IgD-negative memory B cell (primary cell): ENCODE measurements around the gene SBK3. TPM values are rescaled to one million over a fixed set of nuclear protein-coding genes. Genes with fewer than 3 reads are reported as not detected.

ENCODE experiments used
- H3K27ac Mint-ChIP-seq, 3 donors: one replicate each; pipeline ENCODE4 v1.8.0; 2020 to 2022; ENCODE audit warnings: mild to moderate bottlenecking in 3 of 3, mixed read lengths in 3 of 3, moderate library complexity in 1 of 3
- H3K27me3 Mint-ChIP-seq: one replicate; pipeline ENCODE4 v1.8.0; 2021; ENCODE audit warnings: mixed read lengths
- H3K36me3 Mint-ChIP-seq: one replicate; pipeline ENCODE4 v1.8.0; 2020; ENCODE audit warnings: mild to moderate bottlenecking, mixed read lengths
- H3K4me1 Mint-ChIP-seq, 3 donors: one replicate each; pipeline ENCODE4 v1.8.0; 2020 to 2022; ENCODE audit warnings: mixed read lengths in 3 of 3, mild to moderate bottlenecking in 1 of 3
- H3K4me3 Mint-ChIP-seq, 4 donors: one replicate each; pipeline ENCODE4 v1.8.0; 2020 to 2022; ENCODE audit warnings: mild to moderate bottlenecking in 4 of 4, mixed read lengths in 4 of 4, moderate library complexity in 3 of 4
- H3K9me3 Mint-ChIP-seq, 3 donors: one replicate each; pipeline ENCODE4 v1.8.0; 2020 to 2021; ENCODE audit warnings: mixed read lengths in 3 of 3, mild to moderate bottlenecking in 1 of 3
- polyA plus RNA-seq: library from polyadenylated mRNA; unstranded; fragments of 300-500 nt; fragmentation: Illumina TruSeq; gene quantifications from one replicate; pipeline ENCODE4 v1.2.3, GENCODE V29; 2021

Gene SBK3
- polyA plus RNA-seq, 1 donor from 2014 or later: not detected

- no peak overlapping the region for H3K27ac Mint-ChIP-seq
Observed at GRCh38 chr19:55526216-55527196, 18.8 kb downstream of the SBK3 start.

GRCh38 chr19:55525289-55526101 lies 19.8 kb downstream of the SBK3 start:
- no peaks in the 10 kb centered on the region for H3K27me3 Mint-ChIP-seq
- no peaks in the 10 kb centered on the region for H3K36me3 Mint-ChIP-seq
- H3K4me1 Mint-ChIP-seq: no peaks in the 10 kb centered on the region
- peak overlapping the region in 1 of 4 donors; percentile 33 for H3K4me3 Mint-ChIP-seq
- H3K27ac Mint-ChIP-seq: peak overlapping the region in 1 of 3 donors; percentile 4
- H3K9me3 Mint-ChIP-seq: no peaks in the 10 kb centered on the region

More at GRCh38 chr19:55526216-55527196, 18.8 kb downstream of the SBK3 start:
- no peak overlapping the region for H3K4me3 Mint-ChIP-seq
- no peaks in the 10 kb centered on the region for H3K9me3 Mint-ChIP-seq
- no peaks in the 10 kb centered on the region for H3K4me1 Mint-ChIP-seq
- no peaks in the 10 kb centered on the region for H3K27me3 Mint-ChIP-seq
- no peaks in the 10 kb centered on the region for H3K36me3 Mint-ChIP-seq

GRCh38 chr19:55520691-55521292 lies 24.6 kb downstream of the SBK3 start:
- H3K27ac Mint-ChIP-seq: no peak overlapping the region
- peaks cover 0 to 3% (median 0%) of the 10 kb centered on the region in 3 donors for H3K4me1 Mint-ChIP-seq
- H3K4me3 Mint-ChIP-seq: no peak overlapping the region
- H3K9me3 Mint-ChIP-seq: no peaks in the 10 kb centered on the region
- no peaks in the 10 kb centered on the region for H3K36me3 Mint-ChIP-seq
- H3K27me3 Mint-ChIP-seq: no peaks in the 10 kb centered on the region

GRCh38 chr19:55519451-55520311 lies 25.7 kb downstream of the SBK3 start:
- Mint-ChIP-seq H3K4me3 (no peak overlapping the region), H3K9me3 (no peaks in the 10 kb centered on the region), H3K27ac (no peak overlapping the region), H3K27me3 (no peaks in the 10 kb centered on the region), H3K4me1 (peaks cover 0 to 3% (median 0%) of the 10 kb centered on the region in 3 donors), H3K36me3 (no peaks in the 10 kb centered on the region)

- H3K4me1 Mint-ChIP-seq: peaks cover 0 to 3% (median 0%) of the 10 kb centered on the region in 3 donors
- peak overlapping the region; percentile 59 to 85 (median 77) for H3K4me3 Mint-ChIP-seq
- H3K27ac Mint-ChIP-seq: peak overlapping the region in 2 of 3 donors; percentile 31 to 84
- no peaks in the 10 kb centered on the region for H3K36me3 Mint-ChIP-seq
- no peaks in the 10 kb centered on the region for H3K9me3 Mint-ChIP-seq
- no peaks in the 10 kb centered on the region for H3K27me3 Mint-ChIP-seq
Observed at GRCh38 chr19:55516878-55517620, 28.3 kb downstream of the SBK3 start.

DNA sequence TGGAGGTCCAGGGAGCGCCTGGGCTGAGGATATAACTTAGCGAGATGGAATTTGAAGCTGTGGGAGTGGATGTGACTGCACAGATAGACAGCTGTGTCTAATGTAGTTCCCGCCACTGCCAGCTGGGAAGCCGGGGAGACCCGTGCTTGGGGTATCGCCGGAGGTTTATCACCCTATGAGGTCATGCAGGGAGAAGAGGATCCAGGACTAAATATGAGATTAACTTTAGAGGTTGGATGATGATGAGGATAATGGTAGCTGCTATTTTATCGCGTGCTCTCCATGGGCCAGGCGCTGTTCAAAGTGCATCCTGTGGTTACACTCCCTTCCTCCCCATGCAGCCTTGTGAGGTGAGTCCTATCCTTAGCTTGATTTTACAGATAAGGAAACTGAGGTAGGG lies 37.2 kb downstream of the SBK3 start:
- peak overlapping the region in 1 of 4 donors; percentile 7 for H3K4me3 Mint-ChIP-seq
- H3K27ac Mint-ChIP-seq: no peak overlapping the region
- H3K27me3 Mint-ChIP-seq: peaks cover 3% of the 10 kb centered on the region

DNA sequence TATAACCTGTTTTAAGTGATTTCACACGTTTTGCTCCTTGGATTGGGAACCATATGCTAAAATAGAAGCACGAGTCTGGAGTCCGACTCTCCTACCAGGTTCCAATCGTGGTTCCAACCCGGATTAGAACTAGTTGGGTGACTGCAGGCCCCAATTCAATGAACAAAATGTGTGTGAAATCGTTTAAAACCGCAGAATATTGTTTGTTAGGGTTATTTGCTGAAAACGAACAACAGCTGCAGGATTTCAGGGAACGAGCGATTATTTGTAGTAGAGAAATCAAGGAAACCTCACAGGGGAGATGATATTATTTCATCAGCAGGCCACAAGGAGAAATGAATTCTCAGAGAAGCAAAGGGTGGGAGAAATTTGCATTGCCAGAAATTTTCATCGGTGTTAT lies 40.4 kb downstream of the SBK3 start:
- Mint-ChIP-seq H3K27me3 (no peaks in the 10 kb centered on the region), H3K36me3 (peaks cover 4% of the 10 kb centered on the region), H3K4me3 (peak overlapping the region in 2 of 4 donors; percentile 9 to 26), H3K9me3 (no peaks in the 10 kb centered on the region), H3K27ac (peak overlapping the region in 1 of 3 donors; percentile 58), H3K4me1 (peaks cover 5 to 14% (median 7%) of the 10 kb centered on the region in 3 donors)

More for the DNA sequence above, 37.2 kb downstream of the SBK3 start:
- Mint-ChIP-seq H3K4me1 (peaks cover 3 to 12% (median 4%) of the 10 kb centered on the region in 3 donors), H3K9me3 (no peaks in the 10 kb centered on the region), H3K36me3 (peaks cover 2% of the 10 kb centered on the region)

DNA sequence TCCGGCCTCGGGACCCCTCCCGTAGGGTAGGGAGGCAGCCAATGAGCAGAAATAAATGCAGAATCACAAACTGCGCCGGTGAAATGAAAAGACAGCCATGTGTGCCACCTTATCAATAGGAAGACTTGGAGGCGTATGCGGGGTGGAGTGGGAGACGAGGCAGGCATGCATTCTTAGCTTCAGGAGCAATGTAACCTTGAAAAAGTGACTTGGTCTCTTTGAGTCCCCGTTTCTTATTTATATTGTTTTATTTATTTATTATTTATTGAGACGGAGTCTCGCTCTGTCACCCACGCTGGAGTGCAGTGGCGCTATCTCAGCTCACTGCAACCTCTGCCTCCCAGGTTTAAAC lies 41.1 kb downstream of the SBK3 start:
- H3K4me3 Mint-ChIP-seq: peak overlapping the region; percentile 83 to 96 (median 96)

DNA sequence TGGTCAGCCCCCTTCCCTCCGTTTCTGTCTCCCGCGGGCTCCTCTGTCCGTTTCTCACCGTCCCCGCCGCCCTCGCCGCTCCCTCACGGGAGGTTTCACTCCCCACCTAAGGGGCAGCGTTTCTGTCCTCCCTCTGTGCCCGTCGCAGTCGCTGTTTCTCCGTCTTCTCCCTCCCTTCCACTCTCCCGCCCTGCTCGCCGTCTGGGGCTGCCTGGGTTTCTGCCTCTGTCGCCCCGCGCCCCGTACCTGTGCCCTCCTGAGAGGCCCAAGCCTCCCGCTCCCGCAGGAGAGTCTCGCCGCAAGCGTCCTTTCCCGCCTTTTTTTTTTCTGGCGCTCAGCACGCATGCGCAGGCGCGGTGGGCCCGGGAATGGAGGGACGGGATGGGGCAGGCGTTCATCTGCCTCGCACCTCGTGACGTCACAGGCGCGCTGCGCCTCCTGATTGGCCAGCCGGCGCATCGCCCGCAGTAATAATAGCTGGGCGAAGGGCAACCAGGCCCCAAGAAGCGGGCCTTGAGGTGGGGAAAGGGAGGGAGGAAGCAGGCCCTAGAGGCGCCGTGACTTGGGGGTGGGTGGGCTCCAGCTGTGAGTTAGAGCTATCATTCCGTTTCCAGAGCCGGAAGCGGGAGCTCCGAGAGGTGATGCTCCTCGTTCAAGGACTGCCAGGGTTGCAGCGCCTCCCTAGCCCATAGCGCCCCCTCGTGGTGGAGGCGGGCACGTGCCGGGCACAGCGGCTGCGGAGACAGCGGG lies 41.7 kb downstream of the SBK3 start:
- Mint-ChIP-seq H3K4me1 (peaks cover 5 to 14% (median 7%) of the 10 kb centered on the region in 3 donors), H3K9me3 (no peaks in the 10 kb centered on the region), H3K27ac (peak overlapping the region; percentile 91 to 98 (median 93))

More for the DNA sequence above, 41.1 kb downstream of the SBK3 start:
- no peaks in the 10 kb centered on the region for H3K27me3 Mint-ChIP-seq
- no peaks in the 10 kb centered on the region for H3K9me3 Mint-ChIP-seq
- peaks cover 4% of the 10 kb centered on the region for H3K36me3 Mint-ChIP-seq
- H3K27ac Mint-ChIP-seq: peak overlapping the region; percentile 91 to 98 (median 93)
- H3K4me1 Mint-ChIP-seq: peaks cover 5 to 14% (median 7%) of the 10 kb centered on the region in 3 donors

DNA sequence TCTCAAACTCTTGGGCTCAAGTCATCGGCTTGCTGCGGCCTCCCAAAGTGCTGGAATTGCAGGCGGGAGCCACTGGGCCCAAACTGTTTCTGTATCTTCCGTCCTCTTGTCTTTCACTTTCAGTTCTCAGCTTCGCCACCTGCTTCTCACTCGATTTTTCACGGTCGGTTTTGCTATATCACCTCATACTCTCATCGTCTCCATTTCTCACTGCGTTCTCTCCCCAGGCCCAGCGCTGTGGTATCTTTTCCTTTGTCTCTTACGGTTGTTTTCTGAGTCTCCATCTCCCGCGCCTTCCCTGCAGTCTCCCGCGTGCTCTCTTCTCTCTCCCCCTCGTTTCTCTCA lies 42.2 kb downstream of the SBK3 start:
- H3K27ac Mint-ChIP-seq: peak overlapping the region; percentile 91 to 98 (median 93)
- peaks cover 5 to 14% (median 7%) of the 10 kb centered on the region in 3 donors for H3K4me1 Mint-ChIP-seq
- peaks cover 4% of the 10 kb centered on the region for H3K36me3 Mint-ChIP-seq
- peak overlapping the region; percentile 83 to 96 (median 96) for H3K4me3 Mint-ChIP-seq
- no peaks in the 10 kb centered on the region for H3K9me3 Mint-ChIP-seq
- no peaks in the 10 kb centered on the region for H3K27me3 Mint-ChIP-seq

More for the DNA sequence above, 41.7 kb downstream of the SBK3 start:
- H3K4me3 Mint-ChIP-seq: peak overlapping the region; percentile 83 to 96 (median 96)
- peaks cover 4% of the 10 kb centered on the region for H3K36me3 Mint-ChIP-seq
- H3K27me3 Mint-ChIP-seq: no peaks in the 10 kb centered on the region

GRCh38 chr19:55502197-55502952 lies 43.0 kb downstream of the SBK3 start:
- Mint-ChIP-seq H3K27ac (peak overlapping the region; percentile 4 to 76 (median 21)), H3K4me3 (peak overlapping the region in 2 of 4 donors; percentile 39 to 46), H3K27me3 (no peaks in the 10 kb centered on the region), H3K36me3 (peaks cover 3% of the 10 kb centered on the region), H3K4me1 (peaks cover 6 to 14% (median 7%) of the 10 kb centered on the region in 3 donors), H3K9me3 (no peaks in the 10 kb centered on the region)

- H3K4me3 Mint-ChIP-seq: no peak overlapping the region
- H3K9me3 Mint-ChIP-seq: no peaks in the 10 kb centered on the region
- peaks cover 6 to 14% (median 7%) of the 10 kb centered on the region in 3 donors for H3K4me1 Mint-ChIP-seq
- peaks cover 3% of the 10 kb centered on the region for H3K36me3 Mint-ChIP-seq
- no peaks in the 10 kb centered on the region for H3K27me3 Mint-ChIP-seq
- H3K27ac Mint-ChIP-seq: no peak overlapping the region
Observed at GRCh38 chr19:55500368-55500952, 44.9 kb downstream of the SBK3 start.
